HEK293 (cell line): ENCODE results near the gene AUP1.
A peak's percentile ranks its signal among the peaks of the same experiment; 100 is the strongest.

Experiments
- CTCF ChIA-PET: fragments of 350-600 bp; formaldehyde crosslinking; extraction: SDS; loops from one replicate; lab custom pipeline; 2021; ENCODE audit warnings: antibody characterized with exemption; lab: Yijun Ruan, JAX
- POLR2A ChIA-PET: fragments of 300-600 bp; formaldehyde crosslinking; extraction: SDS; loops from one replicate; lab custom pipeline; 2020; ENCODE audit warnings: antibody characterized with exemption, inconsistent platforms; lab: Yijun Ruan, JAX
- H3K27ac ChIP-seq: fragments of 200-500 bp; sonication (Bioruptor generic); 2 replicates; pipeline ENCODE4 v1.5.1; 2014; ENCODE audit warnings: low read depth, low read length, control low read depth, inconsistent platforms; ENCODE audit errors: extremely low read depth
- H3K36me3 ChIP-seq, 2 experiments: fragments of 200-500 bp in 1 of 2; sonication (Bioruptor generic) in 1 of 2; 1 replicate in 1 of 2; 2 replicates in 1 of 2; pipeline ENCODE4 v1.5.1; 2014 to 2017; ENCODE audit warnings: inconsistent platforms in 2 of 2, low read length in 2 of 2; ENCODE audit not compliant: control insufficient read depth in 2 of 2, insufficient read depth in 1 of 2
- H3K4me1 ChIP-seq: fragments of 200-500 bp; sonication (Bioruptor generic); 2 replicates; pipeline ENCODE4 v1.5.1; 2014; ENCODE audit warnings: mild to moderate bottlenecking, low read length, inconsistent platforms; ENCODE audit not compliant: control insufficient read depth, insufficient read depth
- H3K4me3 ChIP-seq: 2 replicates; pipeline ENCODE4 v1.5.1; 2011; ENCODE audit warnings: low read depth, mild to moderate bottlenecking, control low read depth, low read length, moderate library complexity
- H3K9me3 ChIP-seq: fragments of 200-500 bp; sonication (Bioruptor generic); 2 replicates; pipeline ENCODE4 v1.5.1; 2014; ENCODE audit warnings: low read depth, low read length, inconsistent platforms; ENCODE audit not compliant: control insufficient read depth, insufficient read depth
- BCL11A ChIP-seq: fragments of 450-650 bp; formaldehyde crosslinking; IDR thresholded peaks from 2 replicates; pipeline ENCODE4 v1.5.1; 2016; ENCODE audit warnings: low read depth, missing biosample characterization, missing genetic modification characterization
- GLIS1 ChIP-seq: fragments of 450-650 bp; formaldehyde crosslinking; IDR thresholded peaks from 2 replicates; pipeline ENCODE4 v1.5.1; 2016; ENCODE audit warnings: missing biosample characterization, missing genetic modification characterization
- MYNN ChIP-seq: fragments of 450-650 bp; formaldehyde crosslinking; IDR thresholded peaks from 2 replicates; pipeline ENCODE4 v1.5.1; 2016; ENCODE audit warnings: missing biosample characterization, missing genetic modification characterization, borderline replicate concordance
- OSR2 ChIP-seq: fragments of 450-650 bp; formaldehyde crosslinking; IDR thresholded peaks from 2 replicates; pipeline ENCODE4 v1.5.1; 2016; ENCODE audit warnings: missing biosample characterization, missing genetic modification characterization
- REPIN1 ChIP-seq: fragments of 450-650 bp; formaldehyde crosslinking; IDR thresholded peaks from 2 replicates; pipeline ENCODE4 v1.5.1; 2017; ENCODE audit warnings: missing biosample characterization, missing genetic modification characterization, low read depth
- SCRT2 ChIP-seq: fragments of 450-650 bp; formaldehyde crosslinking; IDR thresholded peaks from 2 replicates; pipeline ENCODE4 v1.5.1; 2016; ENCODE audit warnings: missing biosample characterization, missing genetic modification characterization
- WT1 ChIP-seq: fragments of 450-650 bp; formaldehyde crosslinking; IDR thresholded peaks from 2 replicates; pipeline ENCODE4 v1.5.1; 2016; ENCODE audit warnings: missing biosample characterization, missing genetic modification characterization
- ZBTB8A ChIP-seq: fragments of 450-650 bp; formaldehyde crosslinking; IDR thresholded peaks from 2 replicates; pipeline ENCODE4 v1.5.1; 2016; ENCODE audit warnings: missing biosample characterization, missing genetic modification characterization
- ZNF132 ChIP-seq: fragments of 450-650 bp; formaldehyde crosslinking; IDR thresholded peaks from 2 replicates; pipeline ENCODE4 v1.5.1; 2017; ENCODE audit warnings: missing biosample characterization, missing genetic modification characterization, borderline replicate concordance
- ZNF19 ChIP-seq: fragments of 450-650 bp; formaldehyde crosslinking; IDR thresholded peaks from 2 replicates; pipeline ENCODE4; 2016; ENCODE audit warnings: missing biosample characterization, missing genetic modification characterization, low read depth
- ZNF280C ChIP-seq: fragments of 450-650 bp; formaldehyde crosslinking; IDR thresholded peaks from 2 replicates; pipeline ENCODE4 v1.5.1; 2016; ENCODE audit warnings: missing biosample characterization, missing genetic modification characterization
- ZNF280D ChIP-seq: fragments of 450-650 bp; formaldehyde crosslinking; IDR thresholded peaks from 2 replicates; pipeline ENCODE4 v1.5.1; 2016; ENCODE audit warnings: missing biosample characterization, missing genetic modification characterization
- ZNF394 ChIP-seq: fragments of 450-650 bp; formaldehyde crosslinking; IDR thresholded peaks from 2 replicates; pipeline ENCODE4 v1.5.1; 2016; ENCODE audit warnings: missing biosample characterization, missing genetic modification characterization, mild to moderate bottlenecking, moderate library complexity, borderline replicate concordance
- ZNF473 ChIP-seq: fragments of 450-650 bp; formaldehyde crosslinking; IDR thresholded peaks from 2 replicates; pipeline ENCODE4 v1.5.1; 2017; ENCODE audit warnings: missing biosample characterization, missing genetic modification characterization
- ZNF600 ChIP-seq: fragments of 450-650 bp; formaldehyde crosslinking; IDR thresholded peaks from 2 replicates; pipeline ENCODE4 v1.5.1; 2016; ENCODE audit warnings: missing biosample characterization, missing genetic modification characterization
- ZNF624 ChIP-seq: fragments of 450-650 bp; formaldehyde crosslinking; IDR thresholded peaks from 2 replicates; pipeline ENCODE4 v1.5.1; 2017; ENCODE audit warnings: missing biosample characterization, missing genetic modification characterization
- ZNF747 ChIP-seq: fragments of 450-650 bp; formaldehyde crosslinking; IDR thresholded peaks from 2 replicates; pipeline ENCODE4 v1.5.1; 2016; ENCODE audit warnings: missing biosample characterization, missing genetic modification characterization
- ZNF785 ChIP-seq: fragments of 450-650 bp; formaldehyde crosslinking; IDR thresholded peaks from 2 replicates; pipeline ENCODE4 v1.5.1; 2016; ENCODE audit warnings: missing biosample characterization, missing genetic modification characterization
- ZNF837 ChIP-seq: fragments of 450-650 bp; formaldehyde crosslinking; IDR thresholded peaks from 2 replicates; pipeline ENCODE4 v1.5.1; 2016; ENCODE audit warnings: missing biosample characterization, missing genetic modification characterization
- TF ChIP-seq, protein P1 (sequence below): fragments of 450-650 bp; formaldehyde crosslinking; IDR thresholded peaks from 2 replicates; pipeline ENCODE4 v1.5.1; 2016; ENCODE audit warnings: missing biosample characterization, missing genetic modification characterization
- TF ChIP-seq, protein P2 (sequence below): fragments of 450-650 bp; formaldehyde crosslinking; IDR thresholded peaks from 2 replicates; pipeline ENCODE4 v1.5.1; 2016; ENCODE audit warnings: missing biosample characterization, missing genetic modification characterization

Gene AUP1

GRCh38 chr2:74567881-74568280 lies 38.4 kb upstream of the AUP1 start:
- H3K27ac ChIP-seq: no peak overlapping the region
- CTCF ChIA-PET: interaction anchor here (0.5 to 0.6 kb wide), 2 partner anchors 148 to 231 kb away, joined by 3 read pairs; no protein-coding TSS in a partner anchor
- H3K4me1 ChIP-seq: no peaks in the 10 kb centered on the region
- no peak overlapping the region for H3K4me3 ChIP-seq
- POLR2A ChIA-PET: no interaction called here
- no peak for TF ChIP-seq ZNF473 (tag by site-specific recombination)
- no peak for TF ChIP-seq WT1 (tag by site-specific recombination)
- TF ChIP-seq ZNF624: no peak
- TF ChIP-seq, protein P1, sequence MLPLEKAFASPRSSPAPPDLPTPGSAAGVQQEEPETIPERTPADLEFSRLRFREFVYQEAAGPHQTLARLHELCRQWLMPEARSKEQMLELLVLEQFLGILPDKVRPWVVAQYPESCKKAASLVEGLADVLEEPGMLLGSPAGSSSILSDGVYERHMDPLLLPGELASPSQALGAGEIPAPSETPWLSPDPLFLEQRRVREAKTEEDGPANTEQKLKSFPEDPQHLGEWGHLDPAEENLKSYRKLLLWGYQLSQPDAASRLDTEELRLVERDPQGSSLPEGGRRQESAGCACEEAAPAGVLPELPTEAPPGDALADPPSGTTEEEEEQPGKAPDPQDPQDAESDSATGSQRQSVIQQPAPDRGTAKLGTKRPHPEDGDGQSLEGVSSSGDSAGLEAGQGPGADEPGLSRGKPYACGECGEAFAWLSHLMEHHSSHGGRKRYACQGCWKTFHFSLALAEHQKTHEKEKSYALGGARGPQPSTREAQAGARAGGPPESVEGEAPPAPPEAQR (tag by site-specific recombination): no peak
- no peak for TF ChIP-seq BCL11A (tag by site-specific recombination)
- no peak for TF ChIP-seq ZBTB8A (tag by site-specific recombination)
- TF ChIP-seq ZNF394 (tag by site-specific recombination): no peak
- TF ChIP-seq ZNF280C (tag by site-specific recombination): no peak
- no peak for TF ChIP-seq ZNF747
- no peak for TF ChIP-seq ZNF132 (tag by site-specific recombination)
- no peak for TF ChIP-seq ZNF280D
- TF ChIP-seq, protein P2, sequence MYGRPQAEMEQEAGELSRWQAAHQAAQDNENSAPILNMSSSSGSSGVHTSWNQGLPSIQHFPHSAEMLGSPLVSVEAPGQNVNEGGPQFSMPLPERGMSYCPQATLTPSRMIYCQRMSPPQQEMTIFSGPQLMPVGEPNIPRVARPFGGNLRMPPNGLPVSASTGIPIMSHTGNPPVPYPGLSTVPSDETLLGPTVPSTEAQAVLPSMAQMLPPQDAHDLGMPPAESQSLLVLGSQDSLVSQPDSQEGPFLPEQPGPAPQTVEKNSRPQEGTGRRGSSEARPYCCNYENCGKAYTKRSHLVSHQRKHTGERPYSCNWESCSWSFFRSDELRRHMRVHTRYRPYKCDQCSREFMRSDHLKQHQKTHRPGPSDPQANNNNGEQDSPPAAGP: no peak
- no peak for TF ChIP-seq OSR2 (tag by site-specific recombination)
- no peak for TF ChIP-seq ZNF19
- TF ChIP-seq ZNF785: no peak
- TF ChIP-seq ZNF837: no peak
- no peak for TF ChIP-seq REPIN1
- TF ChIP-seq SCRT2 (tag by site-specific recombination): no peak
- TF ChIP-seq MYNN (tag by site-specific recombination): no peak
- no peaks in the 10 kb centered on the region for H3K36me3 ChIP-seq
- no peaks in the 10 kb centered on the region for H3K9me3 ChIP-seq

DNA sequence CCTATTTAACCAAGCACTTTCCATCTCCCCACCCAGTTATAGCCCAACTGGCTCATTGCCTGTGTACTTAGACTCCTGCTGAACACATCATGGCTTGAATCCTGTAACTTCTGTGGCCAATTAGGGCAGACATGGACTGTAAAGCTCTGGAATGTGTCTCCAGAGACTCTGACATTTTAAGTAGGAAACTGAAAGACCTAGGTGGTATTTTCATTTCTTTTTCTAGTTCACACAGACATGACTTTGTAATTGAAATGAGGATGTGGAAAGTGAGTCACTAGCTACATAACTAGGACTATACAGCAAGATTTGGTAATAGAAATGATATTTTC lies 37.2 kb upstream of the AUP1 start:
- Histone ChIP-seq H3K9me3 (no peaks in the 10 kb centered on the region), H3K4me1 (no peaks in the 10 kb centered on the region), H3K27ac (no peak overlapping the region), H3K4me3 (no peak overlapping the region), H3K36me3 (no peaks in the 10 kb centered on the region)
- CTCF ChIA-PET: interaction anchor here (1.3 to 1.9 kb wide), 2 partner anchors 21 to 23 kb away, joined by 3 to 10 read pairs; no protein-coding TSS in a partner anchor
- POLR2A ChIA-PET: interaction anchor here (1.3 kb wide), 1 partner anchor 11 kb away, joined by 4 read pairs; no protein-coding TSS in a partner anchor
- peak; percentile 77 for TF ChIP-seq GLIS1 (tag by site-specific recombination)
- no peak for TF ChIP-seq ZNF600 (tag by site-specific recombination)
